ENCODE data around the gene GNB5. TPM values are rescaled to one million over a fixed set of nuclear protein-coding genes. Genes with fewer than 3 reads are reported as not detected.
A peak's percentile ranks its signal among the peaks of the same experiment; 100 is the strongest.
"Not testable (repeated sequence)": the region's sequence is repeated elsewhere in the genome, so short reads cannot be mapped to it uniquely, and the experiment has no call there.

GNB5 gene
- total RNA-seq, 2 experiments from 2014 or later: 24.0 to 25.1 TPM

DNA sequence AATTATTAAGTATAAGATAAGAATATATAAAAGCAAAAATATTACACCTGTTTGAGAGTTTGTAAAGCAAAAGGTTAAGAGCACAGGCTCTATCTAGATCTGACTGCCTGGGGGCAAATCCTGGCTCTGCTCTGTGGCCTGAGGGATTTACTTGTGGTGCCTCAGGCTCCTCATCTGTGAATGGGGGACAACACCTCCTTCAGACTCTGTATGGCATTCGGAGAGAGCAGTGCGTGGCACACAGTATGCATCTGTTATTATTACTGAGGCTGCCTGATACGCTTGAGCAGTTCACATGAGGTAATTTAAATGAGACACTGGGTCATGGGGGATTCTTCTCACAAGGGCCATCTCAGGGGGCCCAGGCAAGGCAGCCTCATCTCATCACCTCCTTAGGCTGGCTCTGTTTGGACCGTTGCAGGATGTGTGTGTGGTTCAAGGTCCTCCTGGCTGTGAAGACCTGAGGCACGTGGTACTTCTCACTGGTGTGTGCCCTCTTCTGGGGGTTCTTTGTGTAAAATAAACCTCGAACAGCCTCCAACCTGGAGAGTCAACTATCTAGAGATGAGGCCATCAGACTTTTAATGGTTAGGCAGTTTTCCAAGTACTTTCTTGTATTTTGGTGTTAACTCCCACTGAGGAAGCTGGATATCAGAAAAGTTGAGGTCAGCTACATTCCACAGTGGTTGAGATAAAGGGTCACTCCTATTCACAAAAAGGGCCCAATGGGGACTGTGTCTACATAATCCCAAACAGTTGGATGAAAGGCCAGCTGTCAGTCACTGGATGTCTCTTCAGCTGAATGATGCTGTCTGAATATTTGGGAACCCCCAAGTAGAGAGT is 9.0 kb downstream of the GNB5 start:
- CTCF ChIA-PET: interaction anchor here (2.5 kb wide), 1 partner anchor 43 kb away, joined by 12 read pairs; no protein-coding TSS in a partner anchor
- Mint-ChIP-seq H3K9me3 (peaks cover 3% of the 10 kb centered on the region), H3K27me3 (no peaks in the 10 kb centered on the region), H3K4me3 (no peak overlapping the region), H3K36me3 (peaks cover 1% of the 10 kb centered on the region), H3K27ac (no peak overlapping the region), H3K4me1 (ENCODE audit: low read depth) (peaks cover 24% of the 10 kb centered on the region)
- DNase-seq: no peak
- POLR2A ChIA-PET: no interaction called here
- intact Hi-C loops (cut with micrococcal nuclease): no loop called here

DNA sequence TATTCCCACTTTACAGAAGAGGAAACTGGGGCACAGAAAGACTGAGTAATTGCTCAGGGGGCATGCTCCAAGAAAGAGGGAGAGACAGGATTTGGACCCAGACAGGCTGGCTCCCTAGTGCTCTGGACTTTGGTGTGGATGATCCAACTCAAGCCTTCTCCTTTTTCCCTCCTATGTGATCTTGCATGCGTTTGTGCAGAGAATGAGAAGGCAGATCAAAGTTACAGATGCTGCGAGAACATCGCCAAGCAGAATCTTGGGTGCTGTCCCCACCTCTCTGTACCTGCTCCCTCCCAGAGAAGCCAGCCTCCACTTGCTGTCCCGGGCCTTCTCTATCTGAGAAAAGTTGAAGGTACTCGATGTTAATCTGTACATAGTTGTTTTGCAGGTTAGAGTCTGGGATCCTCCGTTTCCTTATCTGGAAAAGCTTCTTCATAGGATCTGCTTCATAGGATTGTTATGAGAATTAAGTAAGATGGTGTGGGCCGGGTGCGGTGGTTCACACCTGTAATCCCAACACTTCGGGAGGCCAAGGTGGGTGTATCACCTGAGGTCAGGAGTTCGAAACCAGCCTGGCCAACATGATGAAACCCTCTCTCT is 10.2 kb downstream of the GNB5 start:
- DNase-seq: no peak
- CTCF ChIA-PET: no interaction called here
- Mint-ChIP-seq H3K36me3 (peaks cover 1% of the 10 kb centered on the region), H3K27me3 (no peaks in the 10 kb centered on the region), H3K4me3 (peak overlapping the region; percentile 82), H3K4me1 (ENCODE audit: low read depth) (peaks cover 28% of the 10 kb centered on the region), H3K27ac (no peak overlapping the region), H3K9me3 (peaks cover 3% of the 10 kb centered on the region)
- POLR2A ChIA-PET: interaction anchor here (1.0 kb wide), 1 partner anchor 122 kb away, joined by 3 read pairs; no protein-coding TSS in a partner anchor
- intact Hi-C loops (cut with micrococcal nuclease): loop anchor here (1.0 kb wide), 1 partner anchor 46 kb away; no protein-coding TSS in a partner anchor

DNA sequence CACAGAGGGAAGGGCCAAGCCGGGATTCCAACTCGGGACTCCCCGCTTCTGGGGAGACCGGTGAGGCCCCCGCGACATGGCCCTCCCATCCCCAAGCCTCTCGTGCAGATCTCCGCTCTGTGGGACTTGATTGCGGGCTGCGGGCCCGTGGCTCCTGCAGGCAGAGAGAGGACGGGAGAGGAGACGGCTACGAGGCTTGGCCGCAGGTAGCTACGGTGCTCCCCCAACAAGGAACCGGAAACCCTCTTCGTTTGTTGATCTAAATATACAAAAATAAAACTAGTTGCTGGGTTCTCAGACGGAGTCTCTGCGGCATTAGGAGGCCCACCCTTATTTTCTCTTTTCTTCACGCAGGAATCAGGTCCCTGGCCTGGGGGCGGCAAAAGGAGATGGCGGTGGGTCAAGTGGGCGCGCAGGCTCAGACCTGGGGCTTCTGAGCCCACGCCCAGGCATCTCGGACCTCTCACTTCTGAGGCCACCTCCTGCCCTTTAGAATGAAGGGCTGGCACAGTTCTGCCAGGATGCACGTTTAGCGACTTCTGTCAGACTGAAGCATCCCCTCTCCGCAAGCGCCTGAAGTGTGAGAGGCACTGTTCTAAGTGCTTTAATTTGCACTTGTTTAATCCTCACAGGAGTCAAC is 10.9 kb downstream of the GNB5 start:
- Mint-ChIP-seq H3K4me1 (ENCODE audit: low read depth) (peaks cover 28% of the 10 kb centered on the region), H3K27me3 (no peaks in the 10 kb centered on the region), H3K4me3 (peak overlapping the region; percentile 82), H3K27ac (peak overlapping the region; percentile 86), H3K36me3 (peaks cover 1% of the 10 kb centered on the region), H3K9me3 (peaks cover 3% of the 10 kb centered on the region)
- POLR2A ChIA-PET: interaction anchor here (0.6 to 2.3 kb wide), 5 partner anchors 9 to 379 kb away, joined by 3 to 9 read pairs (median 5); no protein-coding TSS in a partner anchor
- intact Hi-C loops (cut with micrococcal nuclease): loop anchor here (1.0 kb wide), 1 partner anchor 47 kb away; no protein-coding TSS in a partner anchor
- CTCF ChIA-PET: interaction anchor here (1.5 to 5.0 kb wide), 2 partner anchors 36 to 47 kb away, joined by 4 to 21 read pairs; no protein-coding TSS in a partner anchor
- peak; percentile 53 for DNase-seq

DNA sequence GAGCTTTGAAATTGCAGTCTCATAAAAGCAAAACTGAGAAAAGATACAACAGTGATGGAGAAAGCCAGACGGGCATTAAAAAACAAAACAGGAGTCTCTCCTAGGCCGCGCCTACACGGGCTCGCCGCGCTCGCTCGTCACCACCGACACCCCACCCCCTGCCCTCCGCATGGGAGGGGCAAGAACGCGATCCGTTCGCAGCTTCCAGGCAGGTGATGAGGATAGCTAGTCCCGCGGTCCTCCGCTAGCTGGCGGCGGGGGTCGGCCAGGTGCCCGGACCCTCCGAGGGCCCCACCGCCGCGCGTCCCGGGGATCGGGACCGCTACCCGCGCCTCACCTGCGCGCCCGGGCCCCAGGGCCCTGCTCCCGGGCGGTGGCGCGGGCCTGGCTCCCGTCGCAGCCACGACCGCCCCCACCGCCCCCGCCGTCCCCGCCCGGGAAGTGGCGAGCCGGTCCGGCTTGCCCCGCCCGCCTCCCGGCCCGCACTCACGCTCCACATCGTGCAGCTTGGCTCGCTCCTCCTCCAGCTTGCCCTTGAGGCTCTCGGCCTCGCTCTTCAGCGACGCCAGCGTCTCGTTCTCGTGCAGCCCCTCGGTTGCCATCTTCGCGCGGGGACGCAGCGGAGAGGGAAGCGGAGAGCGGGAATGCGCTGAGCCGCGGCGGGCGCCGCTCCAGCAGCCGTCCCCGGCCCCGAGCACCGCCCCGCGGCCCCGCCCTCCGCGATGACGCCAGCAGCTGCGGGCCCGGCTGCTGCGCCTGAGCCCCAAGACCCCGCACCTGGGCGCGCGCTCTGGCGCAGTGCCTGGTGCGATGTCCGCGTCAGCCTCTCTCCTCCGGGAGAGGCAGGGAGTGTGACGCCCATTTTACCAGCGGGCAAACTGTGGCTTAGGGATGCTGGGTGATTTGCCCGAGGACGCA is 11.7 kb downstream of the GNB5 start:
- no peaks in the 10 kb centered on the region for H3K27me3 Mint-ChIP-seq
- intact Hi-C loops (cut with micrococcal nuclease): loop anchor here (1.0 to 2.0 kb wide), 2 partner anchors 29 to 48 kb away; no protein-coding TSS in a partner anchor
- ChIA-PET CTCF (interaction anchor here (1.0 to 5.0 kb wide), 6 partner anchors 29 to 100 kb away, joined by 3 to 21 read pairs (median 6); no protein-coding TSS in a partner anchor), POLR2A (interaction anchor here (0.6 to 2.3 kb wide), 12 partner anchors 8 to 380 kb away, joined by 3 to 9 read pairs (median 3); no protein-coding TSS in a partner anchor)
- H3K9me3 Mint-ChIP-seq: peaks cover 3% of the 10 kb centered on the region
- H3K36me3 Mint-ChIP-seq: peaks cover 1% of the 10 kb centered on the region
- peak overlapping the region; percentile 94 for H3K27ac Mint-ChIP-seq
- H3K4me3 Mint-ChIP-seq: peak overlapping the region; percentile 94
- peak; percentile 93 for DNase-seq
- H3K4me1 Mint-ChIP-seq (ENCODE audit: low read depth): peaks cover 28% of the 10 kb centered on the region

DNA sequence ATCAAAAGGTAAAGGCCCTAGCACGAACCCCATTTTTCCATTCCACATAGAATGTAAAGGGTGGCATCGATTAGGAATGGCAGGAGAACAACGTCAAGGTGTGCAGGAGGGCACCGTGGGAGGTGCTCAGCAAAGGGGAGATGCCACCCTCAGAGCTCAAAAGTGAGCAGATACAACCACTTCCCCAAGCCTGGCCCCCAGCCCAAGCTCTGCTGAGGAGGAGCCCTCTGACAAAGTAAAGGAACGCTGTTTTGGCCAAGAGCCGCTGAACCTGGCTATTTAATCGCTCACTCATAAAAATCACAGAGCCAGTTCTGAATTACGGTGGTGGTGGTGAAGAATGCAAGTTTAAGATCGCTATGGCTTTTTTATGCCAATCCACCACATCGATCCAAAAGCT is 12.4 kb downstream of the GNB5 start:
- no peak for DNase-seq
- Mint-ChIP-seq H3K27ac (peak overlapping the region; percentile 94), H3K4me1 (ENCODE audit: low read depth) (peaks cover 31% of the 10 kb centered on the region), H3K36me3 (peaks cover 1% of the 10 kb centered on the region), H3K27me3 (no peaks in the 10 kb centered on the region), H3K9me3 (peaks cover 3% of the 10 kb centered on the region), H3K4me3 (peak overlapping the region; percentile 94)
- CTCF ChIA-PET: interaction anchor here (1.0 to 5.0 kb wide), 6 partner anchors 30 to 99 kb away, joined by 3 to 21 read pairs (median 6); no protein-coding TSS in a partner anchor
- intact Hi-C loops (cut with micrococcal nuclease): loop anchor here (2.0 kb wide), 1 partner anchor 30 kb away; no protein-coding TSS in a partner anchor
- POLR2A ChIA-PET: interaction anchor here (0.6 to 2.3 kb wide), 9 partner anchors 7 to 381 kb away, joined by 3 to 9 read pairs (median 4); no protein-coding TSS in a partner anchor

DNA sequence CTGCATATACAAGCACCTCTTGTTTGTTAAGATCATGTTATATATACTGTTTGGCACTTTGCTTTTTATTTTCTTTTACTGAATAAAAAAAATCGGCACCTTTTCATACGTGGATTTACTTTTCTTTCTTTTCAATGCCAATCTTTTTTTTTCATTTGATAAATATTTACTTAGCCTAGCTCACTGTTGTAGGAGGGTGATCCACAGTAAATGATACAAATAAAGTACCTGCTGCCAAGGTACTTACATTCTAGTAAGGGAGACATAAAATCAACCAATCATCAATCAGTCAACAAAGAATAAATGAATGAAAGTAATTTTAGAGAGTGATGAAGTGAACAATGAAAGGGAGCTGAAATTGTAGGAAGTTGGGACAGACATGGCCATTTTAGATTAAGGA is 18.3 kb downstream of the GNB5 start:
- POLR2A ChIA-PET: interaction anchor here (0.8 kb wide), 1 partner anchor 54 kb away, joined by 3 read pairs; no protein-coding TSS in a partner anchor
- Mint-ChIP-seq H3K27me3 (no peaks in the 10 kb centered on the region), H3K36me3 (no peaks in the 10 kb centered on the region), H3K4me1 (ENCODE audit: low read depth) (peaks cover 34% of the 10 kb centered on the region), H3K4me3 (no peak overlapping the region), H3K9me3 (no peaks in the 10 kb centered on the region), H3K27ac (no peak overlapping the region)
- intact Hi-C loops (cut with micrococcal nuclease): no loop called here
- no peak for DNase-seq
- CTCF ChIA-PET: interaction anchor here (0.5 to 1.9 kb wide), 5 partner anchors 11 to 54 kb away, joined by 3 to 6 read pairs (median 3); no protein-coding TSS in a partner anchor

DNA sequence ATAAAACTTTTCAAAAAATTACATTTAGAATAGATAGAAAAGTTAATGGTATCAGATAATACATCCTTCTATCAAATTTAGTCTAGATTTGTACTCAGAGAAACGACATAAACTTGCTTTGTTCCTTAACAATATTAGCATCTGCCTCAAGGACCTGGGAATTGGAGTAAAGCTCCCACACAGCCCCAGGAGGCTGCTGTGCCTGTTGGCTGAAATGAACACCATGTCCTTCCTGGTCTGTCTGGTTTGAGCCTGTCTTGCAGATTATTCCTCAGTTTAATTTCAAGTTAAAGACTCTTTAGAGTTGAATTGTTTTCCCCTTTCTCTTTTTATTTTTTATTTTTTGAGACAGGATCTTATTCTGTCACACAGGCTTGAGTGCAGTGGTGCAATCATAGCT is 19.4 kb downstream of the GNB5 start:
- Mint-ChIP-seq H3K36me3 (no peaks in the 10 kb centered on the region), H3K27me3 (no peaks in the 10 kb centered on the region), H3K4me1 (ENCODE audit: low read depth) (peaks cover 34% of the 10 kb centered on the region), H3K27ac (no peak overlapping the region), H3K9me3 (no peaks in the 10 kb centered on the region), H3K4me3 (no peak overlapping the region)
- ChIA-PET POLR2A (interaction anchor here (1.2 kb wide), 1 partner anchor 8 kb away, joined by 5 read pairs; no protein-coding TSS in a partner anchor), CTCF (interaction anchor here (0.8 to 1.2 kb wide), 2 partner anchors 37 to 56 kb away, joined by 3 to 7 read pairs; no protein-coding TSS in a partner anchor)
- intact Hi-C loops (cut with micrococcal nuclease): no loop called here
- no peak for DNase-seq

DNA sequence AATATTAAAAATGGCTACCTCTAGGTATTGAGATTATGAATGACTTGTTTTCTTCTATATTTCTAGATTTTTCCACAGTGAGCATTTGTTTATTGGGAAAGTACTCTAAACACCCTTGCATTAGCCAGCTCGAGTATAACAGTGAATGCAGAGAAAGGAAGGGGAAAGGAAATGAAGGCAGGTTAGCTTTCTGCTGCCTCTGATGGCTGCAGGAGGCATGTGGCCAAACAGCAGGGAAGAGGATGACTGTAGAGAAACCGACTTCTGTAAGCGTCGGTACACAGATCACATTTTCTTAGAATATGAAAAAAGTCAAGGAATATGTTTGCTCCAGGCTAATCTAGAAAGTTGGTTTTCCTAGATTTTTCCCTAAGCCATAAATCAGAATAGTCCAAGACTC is 19.8 kb downstream of the GNB5 start:
- Mint-ChIP-seq H3K9me3 (no peaks in the 10 kb centered on the region), H3K27me3 (no peaks in the 10 kb centered on the region), H3K27ac (no peak overlapping the region), H3K4me1 (ENCODE audit: low read depth) (peaks cover 34% of the 10 kb centered on the region), H3K36me3 (no peaks in the 10 kb centered on the region), H3K4me3 (no peak overlapping the region)
- ChIA-PET POLR2A (interaction anchor here (0.6 to 1.2 kb wide), 4 partner anchors 8 to 295 kb away, joined by 3 to 5 read pairs (median 4); no protein-coding TSS in a partner anchor), CTCF (interaction anchor here (0.8 to 1.3 kb wide), 3 partner anchors 12 to 56 kb away, joined by 3 to 7 read pairs (median 3); no protein-coding TSS in a partner anchor)
- intact Hi-C loops (cut with micrococcal nuclease): no loop called here
- DNase-seq: no peak

DNA sequence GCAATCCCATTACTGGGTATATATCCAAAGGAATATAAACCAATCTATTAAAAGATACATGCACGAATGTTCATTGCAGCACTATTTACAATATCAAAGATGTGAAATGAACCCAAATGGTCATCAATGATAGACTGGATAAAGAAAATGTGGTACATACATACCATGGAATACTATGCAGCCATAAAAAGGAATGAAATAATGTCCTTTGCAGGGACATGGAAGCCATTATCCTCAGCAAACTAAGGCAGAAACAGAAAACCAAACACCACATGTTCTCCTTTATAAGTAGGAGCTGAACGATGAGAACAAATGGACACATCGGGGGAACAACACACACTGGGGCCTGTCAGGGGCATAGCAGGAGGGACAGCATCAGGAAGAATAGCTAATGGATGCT is 21.0 kb downstream of the GNB5 start:
- H3K27me3 Mint-ChIP-seq; DNase-seq; H3K27ac Mint-ChIP-seq; H3K4me3 Mint-ChIP-seq; POLR2A ChIA-PET; H3K36me3 Mint-ChIP-seq; intact Hi-C loops (cut with micrococcal nuclease); H3K9me3 Mint-ChIP-seq: not testable (repeated sequence)
- H3K4me1 Mint-ChIP-seq (ENCODE audit: low read depth): peaks cover 46% of the 10 kb centered on the region
- CTCF ChIA-PET: interaction anchor here (0.6 to 1.3 kb wide), 2 partner anchors 11 to 14 kb away, joined by 3 read pairs; no protein-coding TSS in a partner anchor

DNA sequence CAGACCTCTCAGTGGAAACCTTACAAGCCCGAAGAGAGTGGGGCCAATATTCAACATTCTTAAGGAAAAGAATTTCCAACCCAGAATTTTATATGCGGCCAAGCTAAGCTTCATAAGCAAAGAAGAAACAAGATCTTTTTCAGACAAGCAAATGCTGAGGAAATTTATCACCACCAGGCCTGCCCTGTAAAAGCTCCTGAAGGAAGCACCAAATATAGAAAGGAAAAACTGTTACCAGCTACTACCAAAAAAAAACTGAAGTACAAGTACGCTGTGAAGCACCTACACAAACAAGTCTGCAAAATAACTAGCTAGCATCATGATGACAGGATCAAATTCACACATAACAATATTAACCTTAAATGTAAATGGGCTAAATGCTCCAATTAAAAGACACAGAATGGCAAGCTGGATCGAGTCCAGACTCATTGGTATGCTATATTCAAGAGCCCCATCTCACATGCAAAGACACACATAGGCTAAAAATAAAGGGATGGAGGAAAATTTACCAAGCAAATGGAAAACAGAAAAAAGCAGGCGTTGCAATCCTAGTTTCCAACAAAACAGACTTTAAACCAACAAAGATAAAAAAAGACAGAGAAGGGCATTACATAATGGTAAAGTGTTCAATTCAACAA is 25.6 kb downstream of the GNB5 start:
- ChIA-PET CTCF (interaction anchor here (0.7 to 4.4 kb wide), 7 partner anchors 9 to 62 kb away, joined by 3 to 21 read pairs (median 6); no protein-coding TSS in a partner anchor), POLR2A (interaction anchor here (0.9 kb wide), 1 partner anchor 13 kb away, joined by 3 read pairs; no protein-coding TSS in a partner anchor)
- H3K9me3 Mint-ChIP-seq, DNase-seq, H3K27ac Mint-ChIP-seq, H3K27me3 Mint-ChIP-seq, H3K36me3 Mint-ChIP-seq, H3K4me3 Mint-ChIP-seq: not testable (repeated sequence)
- peaks cover 40% of the 10 kb centered on the region for H3K4me1 Mint-ChIP-seq (ENCODE audit: low read depth)
- intact Hi-C loops (cut with micrococcal nuclease): loop anchor here (10.0 kb wide), 1 partner anchor 341 kb away; the partner anchor contains the start of gene TMOD3

Data from activated CD4-positive, alpha-beta memory T cell treated with anti-CD3 and anti-CD28 coated beads for 36 hours (primary cell).